Liver (tissue), 9 donors: ENCODE measurements around the gene TACR2. TPM values are rescaled to one million over a fixed set of nuclear protein-coding genes. Genes with fewer than 3 reads are reported as not detected.

ENCODE experiments used
- DNase-seq: peaks from one replicate; pipeline ENCODE4 v3.0.0-alpha.2; 2017; ENCODE audit warnings: low spot score
- H3K27ac ChIP-seq, 2 donors: one replicate each; pipeline ENCODE4 v1.7.0; 2013; ENCODE audit warnings: inconsistent platforms in 2 of 2, low read length in 2 of 2, control low read depth in 1 of 2, low read depth in 1 of 2, mild to moderate bottlenecking in 1 of 2
- H3K27me3 ChIP-seq, 4 donors: one replicate each; pipeline versions ENCODE4 v1.6.1 to v1.7.0; 2013; ENCODE audit warnings: low read length in 3 of 4, inconsistent platforms in 1 of 4, mild to moderate bottlenecking in 1 of 4, moderate library complexity in 1 of 4; ENCODE audit not compliant: control insufficient read depth in 4 of 4, insufficient read depth in 4 of 4
- H3K36me3 ChIP-seq, 4 donors: one replicate each; pipeline versions ENCODE4 v1.6.1 to v1.7.0; 2013; ENCODE audit warnings: low read length in 3 of 4, mild to moderate bottlenecking in 3 of 4, low read depth in 1 of 4, moderate library complexity in 1 of 4; ENCODE audit not compliant: control insufficient read depth in 4 of 4, insufficient read depth in 3 of 4
- H3K4me1 ChIP-seq, 4 donors: one replicate each; pipeline versions ENCODE4 v1.6.1 to v1.7.0; 2013; ENCODE audit warnings: low read length in 3 of 4, mild to moderate bottlenecking in 3 of 4, moderate library complexity in 1 of 4; ENCODE audit not compliant: control insufficient read depth in 4 of 4, insufficient read depth in 4 of 4
- H3K4me3 ChIP-seq, 3 donors: one replicate each; pipeline versions ENCODE4 v1.6.1 to v1.7.0; 2013; ENCODE audit warnings: low read length in 3 of 3, control low read depth in 1 of 3, low read depth in 1 of 3, mild to moderate bottlenecking in 1 of 3
- H3K9ac ChIP-seq, 2 donors: one replicate each; pipeline ENCODE4 v1.7.0; 2013; ENCODE audit warnings: low read length in 2 of 2, mild to moderate bottlenecking in 2 of 2, moderate library complexity in 2 of 2, control low read depth in 1 of 2, low read depth in 1 of 2
- H3K9me3 ChIP-seq, 4 donors: one replicate each; pipeline versions ENCODE4 v1.6.1 to v1.7.0; 2013; ENCODE audit warnings: low read length in 3 of 4; ENCODE audit not compliant: control insufficient read depth in 4 of 4
- EGR1 ChIP-seq, 2 donors: IDR thresholded peaks; 2 replicates each; pipeline ENCODE4 v1.6.1; 2016 to 2018; ENCODE audit warnings: antibody characterized with exemption in 2 of 2, low read depth in 2 of 2
- FOXA1 ChIP-seq: IDR thresholded peaks from 2 replicates; pipeline ENCODE4 v1.6.1; 2016; ENCODE audit warnings: antibody characterized with exemption
- FOXA2 ChIP-seq: IDR thresholded peaks from 2 replicates; pipeline ENCODE4 v1.6.1; 2016; ENCODE audit warnings: antibody characterized with exemption
- GABPA ChIP-seq, 2 donors: IDR thresholded peaks in 1 of 2; conservative IDR thresholded peaks in 1 of 2; 2 replicates each; pipeline ENCODE4 v1.6.1; 2016; ENCODE audit warnings: antibody characterized with exemption in 2 of 2, mild to moderate bottlenecking in 1 of 2, moderate library complexity in 1 of 2
- HNF4A ChIP-seq, 2 donors: conservative IDR thresholded peaks; 2 replicates each; pipeline ENCODE4 v1.6.1; 2016; ENCODE audit warnings: antibody characterized with exemption in 2 of 2, mild to moderate bottlenecking in 2 of 2
- HNF4G ChIP-seq: IDR thresholded peaks from 2 replicates; pipeline ENCODE4 v1.6.1; 2016; ENCODE audit warnings: antibody characterized with exemption
- JUND ChIP-seq, 2 donors: IDR thresholded peaks; 2 replicates each; pipeline ENCODE4 v1.6.1; 2016; ENCODE audit warnings: antibody characterized with exemption in 2 of 2
- NR2F2 ChIP-seq: IDR thresholded peaks from 2 replicates; pipeline ENCODE4 v1.6.1; 2016; ENCODE audit warnings: antibody characterized with exemption
- TAF1 ChIP-seq: conservative IDR thresholded peaks from 2 replicates; pipeline ENCODE4 v1.6.1; 2016; ENCODE audit warnings: antibody characterized with exemption, mild to moderate bottlenecking
- YY1 ChIP-seq: IDR thresholded peaks from 2 replicates; pipeline ENCODE4 v1.6.1; 2016; ENCODE audit warnings: antibody characterized with exemption, mild to moderate bottlenecking
- WGBS: extraction: QIAGEN DNeasy Blood & Tissue Kit; methylation state at CpG from one replicate; pipeline ENCODE4 v1.1.7; 2013; 5-methylcytosine and 5-hydroxymethylcytosine counted together
- polyA plus RNA-seq, 2 donors: library from polyadenylated mRNA; stranded (reverse) in 1 of 2; unstranded in 1 of 2; fragments of 200-250 nt in 1 of 2; fragments of >200 nt in 1 of 2; fragmentation: Nextera tagmentation in 1 of 2; extraction: Ambion mirVana in 1 of 2; gene quantifications; one replicate each; pipeline versions ENCODE4 v1.2.1 to v1.2.3, GENCODE V29; 2013 to 2015
- total RNA-seq, 2 donors: library from RNA; depleted of rRNA; stranded (reverse); fragments of >200 nt; gene quantifications; one replicate each; pipeline ENCODE4 v1.2.3, GENCODE V29; 2014
- TF ChIP-seq, protein P1 (sequence below): IDR thresholded peaks from 2 replicates; pipeline ENCODE4 v1.6.1; 2016; ENCODE audit warnings: antibody characterized with exemption, mild to moderate bottlenecking
- TF ChIP-seq, protein P2 (sequence below): IDR thresholded peaks from 2 replicates; pipeline ENCODE4 v1.6.1; 2016; ENCODE audit warnings: antibody characterized with exemption
- TF ChIP-seq, protein P3 (sequence below): IDR thresholded peaks from 2 replicates; pipeline ENCODE4 v1.6.1; 2016; ENCODE audit warnings: antibody characterized with exemption
- donor health status: healthy.
- donor health status: healthy.
- donor health status: healthy.
- donor health status: healthy.
- donor health status: healthy.

The TACR2 gene
- total and polyA plus RNA-seq, 4 donors: 0.08 to 0.18 (median 0.12) TPM; not detected in 1

DNA sequence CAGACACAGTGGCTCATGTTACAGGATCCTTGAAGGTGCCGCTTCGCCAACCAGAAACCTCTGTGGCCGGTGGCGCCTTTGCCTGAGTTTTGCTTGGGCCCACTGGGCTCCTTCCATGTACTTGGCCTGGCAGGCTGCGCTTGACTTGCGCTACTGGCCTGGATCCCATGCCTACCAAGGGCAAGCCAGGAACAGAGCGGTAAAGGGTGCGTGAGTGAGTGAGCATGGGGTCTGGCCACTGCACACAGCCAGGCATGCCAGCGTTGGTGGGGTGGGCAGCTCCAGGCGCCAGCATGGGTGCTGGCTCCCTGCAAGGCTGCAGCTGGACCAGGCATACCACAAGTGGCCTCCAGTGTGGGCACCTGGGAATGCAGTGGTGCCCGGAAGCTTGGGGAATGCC is 18.2 kb upstream of the TACR2 start:
- Histone ChIP-seq H3K9me3 (peaks cover 0 to 2% (median 0%) of the 10 kb centered on the region in 4 donors), H3K27me3 (no peaks in the 10 kb centered on the region), H3K4me3 (no peak overlapping the region), H3K27ac (no peak overlapping the region), H3K9ac (no peak overlapping the region), H3K4me1 (peaks cover 0 to 4% (median 0%) of the 10 kb centered on the region in 4 donors), H3K36me3 (no peaks in the 10 kb centered on the region)
- DNase-seq: no peak
- 97% methylated on average over 11 of the region's 11 CpGs for WGBS
- no peak for TF ChIP-seq JUND (IDR thresholded peaks at IDR 0.05)
- TF ChIP-seq, protein P1, sequence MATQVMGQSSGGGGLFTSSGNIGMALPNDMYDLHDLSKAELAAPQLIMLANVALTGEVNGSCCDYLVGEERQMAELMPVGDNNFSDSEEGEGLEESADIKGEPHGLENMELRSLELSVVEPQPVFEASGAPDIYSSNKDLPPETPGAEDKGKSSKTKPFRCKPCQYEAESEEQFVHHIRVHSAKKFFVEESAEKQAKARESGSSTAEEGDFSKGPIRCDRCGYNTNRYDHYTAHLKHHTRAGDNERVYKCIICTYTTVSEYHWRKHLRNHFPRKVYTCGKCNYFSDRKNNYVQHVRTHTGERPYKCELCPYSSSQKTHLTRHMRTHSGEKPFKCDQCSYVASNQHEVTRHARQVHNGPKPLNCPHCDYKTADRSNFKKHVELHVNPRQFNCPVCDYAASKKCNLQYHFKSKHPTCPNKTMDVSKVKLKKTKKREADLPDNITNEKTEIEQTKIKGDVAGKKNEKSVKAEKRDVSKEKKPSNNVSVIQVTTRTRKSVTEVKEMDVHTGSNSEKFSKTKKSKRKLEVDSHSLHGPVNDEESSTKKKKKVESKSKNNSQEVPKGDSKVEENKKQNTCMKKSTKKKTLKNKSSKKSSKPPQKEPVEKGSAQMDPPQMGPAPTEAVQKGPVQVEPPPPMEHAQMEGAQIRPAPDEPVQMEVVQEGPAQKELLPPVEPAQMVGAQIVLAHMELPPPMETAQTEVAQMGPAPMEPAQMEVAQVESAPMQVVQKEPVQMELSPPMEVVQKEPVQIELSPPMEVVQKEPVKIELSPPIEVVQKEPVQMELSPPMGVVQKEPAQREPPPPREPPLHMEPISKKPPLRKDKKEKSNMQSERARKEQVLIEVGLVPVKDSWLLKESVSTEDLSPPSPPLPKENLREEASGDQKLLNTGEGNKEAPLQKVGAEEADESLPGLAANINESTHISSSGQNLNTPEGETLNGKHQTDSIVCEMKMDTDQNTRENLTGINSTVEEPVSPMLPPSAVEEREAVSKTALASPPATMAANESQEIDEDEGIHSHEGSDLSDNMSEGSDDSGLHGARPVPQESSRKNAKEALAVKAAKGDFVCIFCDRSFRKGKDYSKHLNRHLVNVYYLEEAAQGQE: no peak

GRCh38 chr10:69434169-69434568 is 17.5 kb upstream of the TACR2 start:
- Histone ChIP-seq H3K9me3 (peaks cover 0 to 2% (median 0%) of the 10 kb centered on the region in 4 donors), H3K4me1 (peaks cover 0 to 4% (median 0%) of the 10 kb centered on the region in 4 donors), H3K27me3 (no peaks in the 10 kb centered on the region), H3K4me3 (no peak overlapping the region), H3K36me3 (no peaks in the 10 kb centered on the region), H3K9ac (no peak overlapping the region), H3K27ac (no peak overlapping the region)
- TF ChIP-seq FOXA2: no peak
- no peak for TF ChIP-seq FOXA1
- TF ChIP-seq, protein P2, sequence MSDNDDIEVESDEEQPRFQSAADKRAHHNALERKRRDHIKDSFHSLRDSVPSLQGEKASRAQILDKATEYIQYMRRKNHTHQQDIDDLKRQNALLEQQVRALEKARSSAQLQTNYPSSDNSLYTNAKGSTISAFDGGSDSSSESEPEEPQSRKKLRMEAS: no peak
- TF ChIP-seq TAF1: no peak
- TF ChIP-seq, protein P3, sequence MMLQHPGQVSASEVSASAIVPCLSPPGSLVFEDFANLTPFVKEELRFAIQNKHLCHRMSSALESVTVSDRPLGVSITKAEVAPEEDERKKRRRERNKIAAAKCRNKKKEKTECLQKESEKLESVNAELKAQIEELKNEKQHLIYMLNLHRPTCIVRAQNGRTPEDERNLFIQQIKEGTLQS: no peak
- no peak for TF ChIP-seq HNF4A (conservative IDR thresholded peaks at IDR 0.05)
- TF ChIP-seq GABPA (IDR thresholded peaks at IDR 0.05 in 1 of 2, conservative IDR thresholded peaks at IDR 0.05 in 1 of 2): no peak
- no peak for DNase-seq
- 80% methylated on average over 2 of the region's 2 CpGs for WGBS

DNA sequence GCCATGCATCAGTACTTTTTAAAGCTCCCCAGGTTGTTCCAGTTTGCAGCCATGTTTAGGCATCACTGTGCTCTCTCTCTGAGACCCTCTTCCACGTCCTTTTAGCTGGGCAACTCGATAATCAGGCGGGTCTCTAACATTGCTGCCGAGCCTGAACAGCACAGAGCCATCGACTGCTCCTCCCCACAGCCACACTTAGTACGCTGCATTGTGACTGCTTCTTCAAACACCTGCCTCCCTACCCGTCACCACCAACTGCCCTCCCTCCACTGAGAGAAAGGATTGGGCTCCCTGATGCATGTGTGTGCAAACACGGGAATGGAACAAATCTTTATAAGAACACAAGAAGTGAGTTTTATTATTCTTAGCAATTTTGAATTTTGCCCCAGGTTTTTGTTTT is 11.4 kb upstream of the TACR2 start:
- Histone ChIP-seq H3K4me1 (peaks cover 0 to 5% (median 3%) of the 10 kb centered on the region in 4 donors), H3K4me3 (no peak overlapping the region), H3K27ac (no peak overlapping the region), H3K27me3 (no peaks in the 10 kb centered on the region), H3K9ac (no peak overlapping the region), H3K9me3 (no peaks in the 10 kb centered on the region), H3K36me3 (no peaks in the 10 kb centered on the region)
- WGBS: 59% methylated on average over 8 of the region's 8 CpGs
- no peak for TF ChIP-seq HNF4G
- TF ChIP-seq EGR1 (IDR thresholded peaks at IDR 0.05; ENCODE audit: low read depth in 2 of 2): no peak
- no peak for TF ChIP-seq NR2F2
- no peak for TF ChIP-seq TAF1
- no peak for TF ChIP-seq YY1
- TF ChIP-seq JUND (IDR thresholded peaks at IDR 0.05): no peak
- DNase-seq: no peak
